ENCODE measurements around the gene ATRNL1. TPM values are rescaled to one million over a fixed set of nuclear protein-coding genes. Genes with fewer than 3 reads are reported as not detected.

The ATRNL1 gene
- total RNA-seq, 2 experiments from 2014 or later, result not detected

- Histone ChIP-seq H3K4me3 (ENCODE audit: low read depth, low read length, poor library complexity, severe bottlenecking) (no peak overlapping the region), H3K9me2 (ENCODE audit: insufficient read depth, low read length) (no peaks in the 10 kb centered on the region), H3K4me2 (ENCODE audit: low read length) (no peak overlapping the region), H3K27ac (ENCODE audit: low read depth, low read length, poor library complexity, severe bottlenecking) (no peak overlapping the region), H3K79me2 (ENCODE audit: insufficient read depth, low read depth, low read length) (no peaks in the 10 kb centered on the region), H3K9me3 (ENCODE audit: low read length) (no peaks in the 10 kb centered on the region), H2AFZ (ENCODE audit: low read length) (no peak overlapping the region), H4K20me1 (ENCODE audit: insufficient read depth, low read length) (no peaks in the 10 kb centered on the region), H3K36me3 (ENCODE audit: insufficient read depth, low read length) (no peaks in the 10 kb centered on the region), H3K4me1 (ENCODE audit: insufficient read depth, low read length, poor library complexity, severe bottlenecking) (no peaks in the 10 kb centered on the region)
- intact Hi-C loops (cut with micrococcal nuclease; ENCODE audit: unreplicated experiment), result no loop called here
- ChIA-PET CTCF (ENCODE audit: unreplicated experiment) (no interaction called here), POLR2A (interaction anchor here (0.7 kb wide), 1 partner anchor 61 kb away, joined by 3 read pairs; no protein-coding TSS in a partner anchor)
- TF ChIP-seq EZH2phosphoT487 (IDR thresholded peaks at IDR 0.05; ENCODE audit: borderline replicate concordance, low read depth, low read length), result no peak
- TF ChIP-seq, protein P1, sequence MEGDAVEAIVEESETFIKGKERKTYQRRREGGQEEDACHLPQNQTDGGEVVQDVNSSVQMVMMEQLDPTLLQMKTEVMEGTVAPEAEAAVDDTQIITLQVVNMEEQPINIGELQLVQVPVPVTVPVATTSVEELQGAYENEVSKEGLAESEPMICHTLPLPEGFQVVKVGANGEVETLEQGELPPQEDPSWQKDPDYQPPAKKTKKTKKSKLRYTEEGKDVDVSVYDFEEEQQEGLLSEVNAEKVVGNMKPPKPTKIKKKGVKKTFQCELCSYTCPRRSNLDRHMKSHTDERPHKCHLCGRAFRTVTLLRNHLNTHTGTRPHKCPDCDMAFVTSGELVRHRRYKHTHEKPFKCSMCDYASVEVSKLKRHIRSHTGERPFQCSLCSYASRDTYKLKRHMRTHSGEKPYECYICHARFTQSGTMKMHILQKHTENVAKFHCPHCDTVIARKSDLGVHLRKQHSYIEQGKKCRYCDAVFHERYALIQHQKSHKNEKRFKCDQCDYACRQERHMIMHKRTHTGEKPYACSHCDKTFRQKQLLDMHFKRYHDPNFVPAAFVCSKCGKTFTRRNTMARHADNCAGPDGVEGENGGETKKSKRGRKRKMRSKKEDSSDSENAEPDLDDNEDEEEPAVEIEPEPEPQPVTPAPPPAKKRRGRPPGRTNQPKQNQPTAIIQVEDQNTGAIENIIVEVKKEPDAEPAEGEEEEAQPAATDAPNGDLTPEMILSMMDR (conservative IDR thresholded peaks at IDR 0.05; ENCODE audit: low read length), result no peak
- no TSS peak for BruUV-seq (replicated peaks)
- DNase-seq (ENCODE audit: low spot score), result no peak
These were observed 863.8 kb downstream of the ATRNL1 start for GRCh38 chr10:115957012-115957399.

- TF ChIP-seq, protein P1 (conservative IDR thresholded peaks at IDR 0.05; ENCODE audit: low read length), result no peak
- no peak for TF ChIP-seq EZH2phosphoT487 (IDR thresholded peaks at IDR 0.05; ENCODE audit: borderline replicate concordance, low read depth, low read length)
- ChIA-PET CTCF (ENCODE audit: unreplicated experiment) (no interaction called here), POLR2A (no interaction called here)
These were observed 864.7 kb downstream of the ATRNL1 start for GRCh38 chr10:115957786-115958442.

GRCh38 chr10:115963848-115964247 lies 870.7 kb downstream of the ATRNL1 start:
- Histone ChIP-seq H3K9me2 (ENCODE audit: insufficient read depth, low read length) (no peaks in the 10 kb centered on the region), H3K4me3 (ENCODE audit: low read depth, low read length, poor library complexity, severe bottlenecking) (no peak overlapping the region), H3K9me3 (ENCODE audit: low read length) (no peaks in the 10 kb centered on the region), H3K4me2 (ENCODE audit: low read length) (no peak overlapping the region), H3K36me3 (ENCODE audit: insufficient read depth, low read length) (no peaks in the 10 kb centered on the region), H3K27ac (ENCODE audit: low read depth, low read length, poor library complexity, severe bottlenecking) (no peak overlapping the region), H4K20me1 (ENCODE audit: insufficient read depth, low read length) (no peaks in the 10 kb centered on the region), H3K79me2 (ENCODE audit: insufficient read depth, low read depth, low read length) (no peaks in the 10 kb centered on the region), H3K4me1 (ENCODE audit: insufficient read depth, low read length, poor library complexity, severe bottlenecking) (no peaks in the 10 kb centered on the region), H2AFZ (ENCODE audit: low read length) (no peak overlapping the region)
- intact Hi-C loops (cut with micrococcal nuclease; ENCODE audit: unreplicated experiment), result no loop called here
- ChIA-PET POLR2A (interaction anchor here (0.7 kb wide), 1 partner anchor 1333 kb away, joined by 3 read pairs; no protein-coding TSS in a partner anchor), CTCF (ENCODE audit: unreplicated experiment) (no interaction called here)
- DNase-seq (ENCODE audit: low spot score), result no peak
- TF ChIP-seq EZH2phosphoT487 (IDR thresholded peaks at IDR 0.05; ENCODE audit: borderline replicate concordance, low read depth, low read length), result no peak
- TF ChIP-seq, protein P1 (conservative IDR thresholded peaks at IDR 0.05; ENCODE audit: low read length), result no peak
- BruUV-seq (replicated peaks), result no TSS peak

More at GRCh38 chr10:115957786-115958442, 864.7 kb downstream of the ATRNL1 start:
- DNase-seq (ENCODE audit: low spot score), result no peak
- Histone ChIP-seq H3K9me3 (ENCODE audit: low read length) (no peaks in the 10 kb centered on the region), H3K9me2 (ENCODE audit: insufficient read depth, low read length) (no peaks in the 10 kb centered on the region), H3K4me2 (ENCODE audit: low read length) (no peak overlapping the region), H2AFZ (ENCODE audit: low read length) (no peak overlapping the region), H3K36me3 (ENCODE audit: insufficient read depth, low read length) (no peaks in the 10 kb centered on the region), H4K20me1 (ENCODE audit: insufficient read depth, low read length) (no peaks in the 10 kb centered on the region), H3K4me1 (ENCODE audit: insufficient read depth, low read length, poor library complexity, severe bottlenecking) (no peaks in the 10 kb centered on the region), H3K27ac (ENCODE audit: low read depth, low read length, poor library complexity, severe bottlenecking) (no peak overlapping the region), H3K79me2 (ENCODE audit: insufficient read depth, low read depth, low read length) (no peaks in the 10 kb centered on the region), H3K4me3 (ENCODE audit: low read depth, low read length, poor library complexity, severe bottlenecking) (no peak overlapping the region)
- BruUV-seq (replicated peaks), result no TSS peak
- intact Hi-C loops (cut with micrococcal nuclease; ENCODE audit: unreplicated experiment), result no loop called here
